GM11168 (cell line): ENCODE data around the gene SNX32.

ENCODE experiments used
- in situ Hi-C: fragments of 300-500 bp; cut with MboI; formaldehyde crosslinking; loops from one replicate; pipeline ENCODE4 v1.12.0; 2022; ENCODE audit warnings: low sequenced_read_pairs; ENCODE audit not compliant: unreplicated experiment

SNX32 gene

GRCh38 chr11:65796726-65797601, 36.8 kb upstream of the SNX32 start:
- in situ Hi-C loops: no loop called here

DNA sequence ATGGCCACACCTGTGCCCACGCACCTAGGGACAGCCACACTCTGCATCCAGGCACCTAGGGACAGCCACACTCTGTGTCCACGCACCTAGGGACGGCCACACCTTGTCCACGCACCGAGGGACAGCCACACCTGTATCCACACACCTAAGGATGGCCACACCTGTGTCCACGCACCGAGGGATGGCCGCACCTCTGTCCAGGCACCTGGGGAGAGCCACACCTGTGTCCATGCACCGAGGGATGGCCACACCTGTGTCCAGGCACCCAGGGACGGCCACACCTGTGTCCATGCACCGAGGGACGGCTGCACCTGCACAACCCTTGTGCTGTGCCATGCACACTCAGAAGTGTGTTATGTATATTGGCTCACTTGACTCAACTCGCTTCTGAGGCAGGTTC, 36.1 kb upstream of the SNX32 start:
- in situ Hi-C loops: no loop called here

- in situ Hi-C loops: no loop called here
Measured at GRCh38 chr11:65798882-65799281, 34.9 kb upstream of the SNX32 start.

GRCh38 chr11:65801153-65801987, 32.4 kb upstream of the SNX32 start:
- in situ Hi-C loops: no loop called here

GRCh38 chr11:65802841-65803240, 30.9 kb upstream of the SNX32 start:
- in situ Hi-C loops: no loop called here

- in situ Hi-C loops: no loop called here
Measured at GRCh38 chr11:65803797-65804492, 29.8 kb upstream of the SNX32 start.

DNA sequence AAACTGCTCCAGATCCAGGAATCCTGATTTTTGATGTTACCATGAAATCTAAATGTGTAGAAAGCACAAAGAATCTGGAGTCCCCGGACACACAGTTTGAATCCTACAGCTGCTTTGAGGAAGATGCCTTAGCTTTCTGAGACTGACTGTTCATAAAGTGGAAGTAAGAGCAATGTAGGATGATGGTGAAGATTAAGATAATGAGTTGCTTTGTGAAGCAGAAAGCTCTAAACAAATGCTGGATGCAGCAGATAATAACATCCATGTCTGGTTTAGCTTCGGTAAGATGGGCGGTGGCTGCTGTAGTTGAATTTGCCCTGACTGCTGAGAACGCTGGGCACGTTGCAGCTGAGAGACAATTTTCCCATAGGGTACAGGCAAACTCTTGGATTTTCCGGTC, 26.8 kb upstream of the SNX32 start:
- in situ Hi-C loops: no loop called here

- in situ Hi-C loops: no loop called here
Measured at GRCh38 chr11:65808744-65809341, 24.9 kb upstream of the SNX32 start.

GRCh38 chr11:65809496-65809895, 24.3 kb upstream of the SNX32 start:
- in situ Hi-C loops: no loop called here

GRCh38 chr11:65810046-65810868, 23.5 kb upstream of the SNX32 start:
- in situ Hi-C loops: no loop called here

GRCh38 chr11:65811764-65812475, 21.8 kb upstream of the SNX32 start:
- in situ Hi-C loops: no loop called here

- in situ Hi-C loops: no loop called here
Measured at GRCh38 chr11:65814131-65814985, 19.4 kb upstream of the SNX32 start.

DNA sequence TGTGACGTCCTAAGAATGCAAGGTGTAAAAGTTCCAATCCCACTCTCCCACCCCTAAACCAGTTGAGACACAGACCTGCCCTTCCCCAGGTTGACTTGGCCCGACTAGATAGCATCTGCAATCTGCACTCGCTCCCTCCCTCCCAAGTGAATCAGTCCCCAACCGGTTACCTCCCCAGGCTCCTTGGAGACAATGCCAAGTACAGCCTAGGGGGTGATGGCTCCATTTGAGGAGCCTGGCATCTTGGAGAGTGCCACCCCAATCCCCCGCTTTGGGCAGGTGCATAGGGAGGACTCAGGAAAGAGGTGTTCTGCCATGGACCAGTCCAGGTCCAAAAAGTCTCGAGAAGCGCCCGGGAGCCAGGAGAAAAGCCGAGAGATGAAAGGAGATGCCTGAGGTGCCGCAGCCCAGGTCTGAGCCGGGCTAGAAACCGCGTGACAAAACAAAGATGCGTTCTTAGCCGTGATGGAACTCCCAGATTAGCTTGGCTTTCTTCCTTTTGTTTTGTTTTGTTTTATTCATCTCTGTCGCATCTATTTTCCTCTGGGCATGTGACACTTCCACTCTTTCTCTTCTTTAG, 18.7 kb upstream of the SNX32 start:
- in situ Hi-C loops: loop anchor here (5.0 kb wide), 1 partner anchor 33 kb away; the partner anchor contains the start of gene AP5B1

- in situ Hi-C loops: loop anchor here (5.0 kb wide), 1 partner anchor 34 kb away; the partner anchor contains the start of gene AP5B1
Measured at GRCh38 chr11:65816696-65817095, 17.1 kb upstream of the SNX32 start.

GRCh38 chr11:65817312-65817834, 16.4 kb upstream of the SNX32 start:
- in situ Hi-C loops: loop anchor here (5.0 kb wide), 1 partner anchor 35 kb away; the partner anchor contains the start of gene AP5B1

GRCh38 chr11:65817835-65818680, 15.7 kb upstream of the SNX32 start:
- in situ Hi-C loops: loop anchor here (5.0 kb wide), 1 partner anchor 36 kb away; the partner anchor contains the start of gene AP5B1
